Measurements from ENCODE around the gene IGF1R. TPM values are rescaled to one million over a fixed set of nuclear protein-coding genes. Genes with fewer than 3 reads are reported as not detected.

Gene IGF1R
- total and polyA plus RNA-seq, 2 of the 13 experiments (the other 11 are each of a cell fraction or from before 2014, with no cell fraction given), result 15.9 to 18.4 TPM

DNA sequence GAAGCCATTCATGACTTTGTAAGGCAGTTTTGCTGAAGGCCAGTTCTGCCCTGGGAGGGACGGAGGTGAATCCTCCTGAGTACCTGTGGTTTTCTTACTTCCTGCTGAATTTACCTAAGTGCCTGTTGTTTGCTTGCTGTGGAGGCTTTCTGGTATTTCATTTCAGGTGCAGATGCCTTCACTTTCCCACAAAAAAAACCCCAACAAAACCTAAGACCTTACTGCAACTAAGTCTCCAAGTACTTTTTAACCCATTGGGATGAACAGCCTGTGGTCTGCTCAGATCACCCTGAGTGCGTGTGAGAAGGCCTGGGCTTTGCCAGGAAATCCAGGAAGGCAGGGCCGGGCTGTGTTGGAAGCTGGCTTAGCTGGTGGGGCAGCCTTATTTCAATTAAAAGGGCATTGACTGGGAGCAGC lies 65.3 kb downstream of the IGF1R start (continued):
- TF ChIP-seq, protein P1, sequence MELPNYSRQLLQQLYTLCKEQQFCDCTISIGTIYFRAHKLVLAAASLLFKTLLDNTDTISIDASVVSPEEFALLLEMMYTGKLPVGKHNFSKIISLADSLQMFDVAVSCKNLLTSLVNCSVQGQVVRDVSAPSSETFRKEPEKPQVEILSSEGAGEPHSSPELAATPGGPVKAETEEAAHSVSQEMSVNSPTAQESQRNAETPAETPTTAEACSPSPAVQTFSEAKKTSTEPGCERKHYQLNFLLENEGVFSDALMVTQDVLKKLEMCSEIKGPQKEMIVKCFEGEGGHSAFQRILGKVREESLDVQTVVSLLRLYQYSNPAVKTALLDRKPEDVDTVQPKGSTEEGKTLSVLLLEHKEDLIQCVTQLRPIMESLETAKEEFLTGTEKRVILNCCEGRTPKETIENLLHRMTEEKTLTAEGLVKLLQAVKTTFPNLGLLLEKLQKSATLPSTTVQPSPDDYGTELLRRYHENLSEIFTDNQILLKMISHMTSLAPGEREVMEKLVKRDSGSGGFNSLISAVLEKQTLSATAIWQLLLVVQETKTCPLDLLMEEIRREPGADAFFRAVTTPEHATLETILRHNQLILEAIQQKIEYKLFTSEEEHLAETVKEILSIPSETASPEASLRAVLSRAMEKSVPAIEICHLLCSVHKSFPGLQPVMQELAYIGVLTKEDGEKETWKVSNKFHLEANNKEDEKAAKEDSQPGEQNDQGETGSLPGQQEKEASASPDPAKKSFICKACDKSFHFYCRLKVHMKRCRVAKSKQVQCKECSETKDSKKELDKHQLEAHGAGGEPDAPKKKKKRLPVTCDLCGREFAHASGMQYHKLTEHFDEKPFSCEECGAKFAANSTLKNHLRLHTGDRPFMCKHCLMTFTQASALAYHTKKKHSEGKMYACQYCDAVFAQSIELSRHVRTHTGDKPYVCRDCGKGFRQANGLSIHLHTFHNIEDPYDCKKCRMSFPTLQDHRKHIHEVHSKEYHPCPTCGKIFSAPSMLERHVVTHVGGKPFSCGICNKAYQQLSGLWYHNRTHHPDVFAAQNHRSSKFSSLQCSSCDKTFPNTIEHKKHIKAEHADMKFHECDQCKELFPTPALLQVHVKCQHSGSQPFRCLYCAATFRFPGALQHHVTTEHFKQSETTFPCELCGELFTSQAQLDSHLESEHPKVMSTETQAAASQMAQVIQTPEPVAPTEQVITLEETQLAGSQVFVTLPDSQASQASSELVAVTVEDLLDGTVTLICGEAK (IDR thresholded peaks at IDR 0.05), result no peak
- TF ChIP-seq, protein P1 (CRISPR knock-in tag; IDR thresholded peaks at IDR 0.05), result no peak
- TF ChIP-seq ZNF615 (CRISPR knock-in tag; IDR thresholded peaks at IDR 0.05; ENCODE audit: borderline replicate concordance) (no peak), AGO2 (optimal IDR thresholded peaks at IDR 0.05; ENCODE audit: low read depth, low read length) (no peak), RXRB (CRISPR knock-in tag; IDR thresholded peaks at IDR 0.05; ENCODE audit: borderline replicate concordance) (no peak), SNRNP70 (IDR thresholded peaks at IDR 0.05; ENCODE audit: low read depth, low read length) (no peak), CEBPG (CRISPR knock-in tag; IDR thresholded peaks at IDR 0.05) (no peak), DR1 (CRISPR knock-in tag; IDR thresholded peaks at IDR 0.05) (no peak), ZEB1 (IDR thresholded peaks at IDR 0.05; ENCODE audit: insufficient replicate concordance, low read depth) (no peak)
- TF ChIP-seq, protein P2, sequence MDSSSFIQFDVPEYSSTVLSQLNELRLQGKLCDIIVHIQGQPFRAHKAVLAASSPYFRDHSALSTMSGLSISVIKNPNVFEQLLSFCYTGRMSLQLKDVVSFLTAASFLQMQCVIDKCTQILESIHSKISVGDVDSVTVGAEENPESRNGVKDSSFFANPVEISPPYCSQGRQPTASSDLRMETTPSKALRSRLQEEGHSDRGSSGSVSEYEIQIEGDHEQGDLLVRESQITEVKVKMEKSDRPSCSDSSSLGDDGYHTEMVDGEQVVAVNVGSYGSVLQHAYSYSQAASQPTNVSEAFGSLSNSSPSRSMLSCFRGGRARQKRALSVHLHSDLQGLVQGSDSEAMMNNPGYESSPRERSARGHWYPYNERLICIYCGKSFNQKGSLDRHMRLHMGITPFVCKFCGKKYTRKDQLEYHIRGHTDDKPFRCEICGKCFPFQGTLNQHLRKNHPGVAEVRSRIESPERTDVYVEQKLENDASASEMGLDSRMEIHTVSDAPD (CRISPR knock-in tag; IDR thresholded peaks at IDR 0.05), result no peak
- TF ChIP-seq, protein P3, sequence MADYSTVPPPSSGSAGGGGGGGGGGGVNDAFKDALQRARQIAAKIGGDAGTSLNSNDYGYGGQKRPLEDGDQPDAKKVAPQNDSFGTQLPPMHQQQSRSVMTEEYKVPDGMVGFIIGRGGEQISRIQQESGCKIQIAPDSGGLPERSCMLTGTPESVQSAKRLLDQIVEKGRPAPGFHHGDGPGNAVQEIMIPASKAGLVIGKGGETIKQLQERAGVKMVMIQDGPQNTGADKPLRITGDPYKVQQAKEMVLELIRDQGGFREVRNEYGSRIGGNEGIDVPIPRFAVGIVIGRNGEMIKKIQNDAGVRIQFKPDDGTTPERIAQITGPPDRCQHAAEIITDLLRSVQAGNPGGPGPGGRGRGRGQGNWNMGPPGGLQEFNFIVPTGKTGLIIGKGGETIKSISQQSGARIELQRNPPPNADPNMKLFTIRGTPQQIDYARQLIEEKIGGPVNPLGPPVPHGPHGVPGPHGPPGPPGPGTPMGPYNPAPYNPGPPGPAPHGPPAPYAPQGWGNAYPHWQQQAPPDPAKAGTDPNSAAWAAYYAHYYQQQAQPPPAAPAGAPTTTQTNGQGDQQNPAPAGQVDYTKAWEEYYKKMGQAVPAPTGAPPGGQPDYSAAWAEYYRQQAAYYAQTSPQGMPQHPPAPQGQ (CRISPR knock-in tag; IDR thresholded peaks at IDR 0.05; ENCODE audit: borderline replicate concordance), result no peak
- TF ChIP-seq, protein P4, sequence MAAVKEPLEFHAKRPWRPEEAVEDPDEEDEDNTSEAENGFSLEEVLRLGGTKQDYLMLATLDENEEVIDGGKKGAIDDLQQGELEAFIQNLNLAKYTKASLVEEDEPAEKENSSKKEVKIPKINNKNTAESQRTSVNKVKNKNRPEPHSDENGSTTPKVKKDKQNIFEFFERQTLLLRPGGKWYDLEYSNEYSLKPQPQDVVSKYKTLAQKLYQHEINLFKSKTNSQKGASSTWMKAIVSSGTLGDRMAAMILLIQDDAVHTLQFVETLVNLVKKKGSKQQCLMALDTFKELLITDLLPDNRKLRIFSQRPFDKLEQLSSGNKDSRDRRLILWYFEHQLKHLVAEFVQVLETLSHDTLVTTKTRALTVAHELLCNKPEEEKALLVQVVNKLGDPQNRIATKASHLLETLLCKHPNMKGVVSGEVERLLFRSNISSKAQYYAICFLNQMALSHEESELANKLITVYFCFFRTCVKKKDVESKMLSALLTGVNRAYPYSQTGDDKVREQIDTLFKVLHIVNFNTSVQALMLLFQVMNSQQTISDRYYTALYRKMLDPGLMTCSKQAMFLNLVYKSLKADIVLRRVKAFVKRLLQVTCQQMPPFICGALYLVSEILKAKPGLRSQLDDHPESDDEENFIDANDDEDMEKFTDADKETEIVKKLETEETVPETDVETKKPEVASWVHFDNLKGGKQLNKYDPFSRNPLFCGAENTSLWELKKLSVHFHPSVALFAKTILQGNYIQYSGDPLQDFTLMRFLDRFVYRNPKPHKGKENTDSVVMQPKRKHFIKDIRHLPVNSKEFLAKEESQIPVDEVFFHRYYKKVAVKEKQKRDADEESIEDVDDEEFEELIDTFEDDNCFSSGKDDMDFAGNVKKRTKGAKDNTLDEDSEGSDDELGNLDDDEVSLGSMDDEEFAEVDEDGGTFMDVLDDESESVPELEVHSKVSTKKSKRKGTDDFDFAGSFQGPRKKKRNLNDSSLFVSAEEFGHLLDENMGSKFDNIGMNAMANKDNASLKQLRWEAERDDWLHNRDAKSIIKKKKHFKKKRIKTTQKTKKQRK (IDR thresholded peaks at IDR 0.05; ENCODE audit: low read length), result no peak
